GM21528 (cell line): ENCODE measurements around the gene SYNDIG1.

ENCODE experiments used
- ATAC-seq: cut with Tn5 transposase; IDR thresholded peaks from one replicate; pipeline ENCODE4 v1.9.1; 2021; ENCODE audit warnings: mild to moderate bottlenecking, moderate library complexity; ENCODE audit not compliant: unreplicated experiment, low FRiP score

The SYNDIG1 gene

DNA sequence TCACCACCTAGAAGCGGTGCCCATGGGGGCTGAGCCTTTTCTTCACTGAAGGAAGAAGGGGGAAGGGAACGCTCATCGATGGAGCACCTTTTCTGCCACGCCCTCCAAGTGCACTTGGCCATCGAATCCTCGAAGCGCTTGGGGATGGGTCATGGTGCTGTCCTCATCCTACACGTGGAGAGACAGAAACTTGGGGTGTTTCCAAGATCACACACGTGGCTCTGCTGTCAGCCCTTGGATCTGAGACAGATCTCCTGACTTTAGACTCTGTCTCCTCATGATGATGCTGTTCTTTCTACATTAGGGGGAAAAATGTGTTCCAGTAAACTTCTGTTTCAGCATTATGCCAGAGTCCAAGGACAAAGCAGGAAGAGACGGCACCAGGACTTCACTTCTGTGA lies 78.5 kb downstream of the SYNDIG1 start:
- no peak for ATAC-seq

- no peak for ATAC-seq
These were observed 89.8 kb downstream of the SYNDIG1 start for GRCh38 chr20:24559114-24559732.

DNA sequence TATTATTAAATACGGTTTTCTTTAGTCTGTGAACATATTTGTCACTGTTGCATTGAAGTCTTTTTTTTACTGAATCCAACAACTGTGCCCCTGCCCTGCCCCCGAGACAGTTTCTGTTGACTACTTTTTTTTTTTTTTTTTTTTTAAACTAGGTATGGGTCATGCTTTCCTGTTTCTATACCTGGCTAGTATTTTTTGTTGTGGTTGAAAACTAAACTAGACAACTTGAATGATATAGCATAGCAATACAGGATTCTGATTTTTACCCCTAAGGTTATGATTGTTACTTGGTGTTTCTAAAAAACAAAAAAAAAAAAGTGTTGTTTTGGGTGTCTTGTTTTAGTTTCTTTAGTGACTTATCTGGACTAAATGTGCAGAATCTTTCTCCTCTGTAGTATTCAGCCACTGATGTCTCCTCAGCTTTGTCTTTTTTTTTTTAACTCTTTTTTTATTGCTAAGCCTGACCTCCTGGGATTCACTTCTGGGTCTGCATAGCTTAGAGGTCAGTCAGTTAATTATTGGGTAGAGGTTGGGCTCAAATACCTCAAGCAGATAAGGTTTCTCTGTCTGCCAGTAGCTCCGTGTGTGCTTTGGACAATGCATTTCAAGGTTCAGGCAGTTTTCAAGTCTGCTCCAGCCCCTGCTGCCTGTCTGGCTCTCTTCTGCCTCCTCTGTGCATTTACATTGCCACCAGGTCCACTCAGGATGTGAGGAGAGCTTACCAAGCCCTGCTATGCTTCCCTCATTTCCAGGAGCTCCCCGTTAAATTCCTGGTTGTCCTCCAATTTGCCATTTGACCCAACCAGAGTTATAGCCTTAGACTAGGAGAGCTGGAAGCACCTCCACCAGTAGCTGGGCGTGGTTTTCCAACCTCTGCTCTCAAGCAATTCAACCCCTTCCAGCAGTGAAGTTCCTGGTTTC lies 91.4 kb downstream of the SYNDIG1 start:
- ATAC-seq, result no peak

DNA sequence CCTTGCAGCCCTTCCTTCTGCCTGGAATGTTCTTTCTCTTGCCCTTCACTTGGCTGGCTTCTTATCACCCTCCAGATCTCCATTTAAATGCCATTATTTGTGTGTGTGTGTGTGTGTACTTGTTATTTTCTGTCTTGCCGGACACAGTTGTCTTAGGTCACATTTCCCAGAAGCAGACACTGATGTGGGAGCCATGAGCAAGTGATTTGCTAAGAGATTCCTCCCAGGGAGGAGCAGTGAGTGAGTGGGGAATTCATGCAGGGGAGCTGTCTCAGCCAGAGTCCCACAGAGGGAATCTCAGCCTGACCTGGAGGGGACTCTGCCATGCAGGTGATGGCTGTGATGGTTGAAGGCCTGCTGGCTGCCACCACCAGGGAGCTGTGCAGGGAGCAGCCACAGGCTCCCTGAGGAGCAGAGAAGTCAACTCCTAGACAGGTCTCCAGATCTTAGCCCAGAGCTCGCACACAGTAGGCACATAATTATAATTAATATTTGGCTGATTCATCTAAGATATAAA lies 96.5 kb downstream of the SYNDIG1 start:
- ATAC-seq, result no peak

DNA sequence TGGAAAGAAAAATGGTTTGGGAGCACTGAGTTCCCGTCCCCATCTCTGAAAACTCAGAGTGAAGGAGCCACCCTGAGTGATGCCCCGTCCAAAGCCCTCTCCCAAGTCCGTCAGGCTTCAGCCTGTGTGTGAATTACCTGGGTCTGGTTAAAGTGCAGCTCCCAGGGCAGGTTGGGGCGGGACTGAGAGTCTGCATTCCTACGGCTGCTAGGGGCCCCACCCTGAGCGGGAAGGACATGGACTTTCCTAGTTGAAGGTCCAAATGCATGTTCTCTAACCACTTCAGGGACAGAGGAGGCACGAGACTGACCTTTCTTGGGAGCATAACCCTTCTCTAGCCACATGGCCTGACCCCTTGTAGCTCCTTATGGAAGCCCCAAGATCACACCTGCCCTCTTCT lies 97.2 kb downstream of the SYNDIG1 start:
- no peak for ATAC-seq

DNA sequence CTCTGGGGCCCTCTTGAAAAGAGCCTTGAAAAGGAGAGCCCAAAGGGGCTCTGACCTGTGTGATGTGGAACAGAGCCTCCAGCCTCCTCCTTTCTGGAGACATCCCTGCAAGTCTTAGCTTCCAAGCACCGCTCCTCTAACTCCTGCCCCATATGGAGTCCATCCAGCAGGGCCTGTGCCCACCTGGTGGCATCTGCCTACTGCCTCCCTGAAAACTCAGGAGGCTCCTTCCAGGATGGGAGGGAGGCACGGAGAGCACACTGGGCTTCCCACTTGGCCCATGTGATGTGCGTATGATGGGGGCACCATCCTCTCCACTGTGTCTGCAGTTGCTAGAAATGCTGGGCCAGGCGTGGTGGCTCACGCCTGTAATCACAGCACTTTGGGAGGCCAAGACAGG lies 98.1 kb downstream of the SYNDIG1 start:
- ATAC-seq, result no peak

DNA sequence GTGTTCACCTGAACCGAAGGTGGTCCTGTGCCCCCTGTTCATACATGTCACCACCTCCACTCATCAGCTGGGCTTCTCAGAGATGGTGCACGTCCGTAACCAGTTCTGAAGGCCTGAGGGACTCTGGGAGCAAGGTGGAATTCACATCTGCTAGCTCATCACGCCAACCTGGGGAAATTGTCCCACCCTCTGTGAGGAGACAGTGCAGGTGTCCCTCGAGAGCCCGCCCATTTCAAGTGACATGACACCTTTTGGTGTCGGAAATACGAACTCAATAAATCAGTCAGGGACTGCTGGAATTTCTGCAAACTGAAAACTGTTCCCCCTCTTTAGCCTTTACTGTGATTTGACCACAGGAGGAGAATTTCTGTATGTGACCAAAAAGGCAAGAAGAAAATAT lies 99.4 kb downstream of the SYNDIG1 start:
- no peak for ATAC-seq

- ATAC-seq, result no peak
These were observed 101.7 kb downstream of the SYNDIG1 start for GRCh38 chr20:24571159-24571558.

GRCh38 chr20:24572140-24572539 lies 102.7 kb downstream of the SYNDIG1 start:
- no peak for ATAC-seq

DNA sequence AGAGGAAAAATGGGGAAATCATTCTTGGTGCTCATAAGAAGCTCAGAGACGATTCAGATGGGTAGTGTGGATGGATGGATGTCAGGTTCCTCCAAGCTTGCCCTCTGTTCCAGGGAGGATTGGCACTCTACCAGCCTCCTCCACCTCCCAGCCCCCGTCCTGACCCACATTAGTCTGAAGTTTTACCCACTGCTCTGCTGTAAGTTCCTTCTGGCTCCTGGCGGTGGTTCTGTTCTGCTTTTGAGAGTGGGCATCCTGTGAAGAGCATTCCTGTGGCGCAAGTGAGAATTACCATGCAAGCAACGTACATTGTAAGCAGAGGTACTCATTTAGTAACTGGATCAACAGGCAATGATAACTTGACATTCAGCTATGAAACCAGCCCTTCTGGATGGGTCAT lies 103.4 kb downstream of the SYNDIG1 start:
- no peak for ATAC-seq

DNA sequence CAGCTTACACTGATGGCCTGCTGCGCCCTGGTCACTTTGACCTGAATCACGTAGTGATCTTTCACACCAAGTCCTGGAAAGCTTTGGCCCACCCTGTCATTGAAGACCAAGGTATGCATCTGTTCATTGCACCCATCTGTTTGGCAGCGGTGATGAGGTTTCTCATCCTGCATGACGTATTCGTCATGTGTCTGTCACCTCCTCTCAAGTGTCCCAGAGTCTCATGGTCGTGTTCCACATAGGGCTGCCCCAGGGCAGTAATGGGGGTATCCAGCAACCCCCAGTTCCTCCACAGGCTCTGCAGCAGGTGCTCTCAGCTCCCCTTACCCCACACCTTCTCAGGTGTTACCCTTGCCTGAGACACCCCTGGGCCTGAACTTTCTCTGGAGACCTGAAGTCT lies 104.1 kb downstream of the SYNDIG1 start:
- no peak for ATAC-seq

DNA sequence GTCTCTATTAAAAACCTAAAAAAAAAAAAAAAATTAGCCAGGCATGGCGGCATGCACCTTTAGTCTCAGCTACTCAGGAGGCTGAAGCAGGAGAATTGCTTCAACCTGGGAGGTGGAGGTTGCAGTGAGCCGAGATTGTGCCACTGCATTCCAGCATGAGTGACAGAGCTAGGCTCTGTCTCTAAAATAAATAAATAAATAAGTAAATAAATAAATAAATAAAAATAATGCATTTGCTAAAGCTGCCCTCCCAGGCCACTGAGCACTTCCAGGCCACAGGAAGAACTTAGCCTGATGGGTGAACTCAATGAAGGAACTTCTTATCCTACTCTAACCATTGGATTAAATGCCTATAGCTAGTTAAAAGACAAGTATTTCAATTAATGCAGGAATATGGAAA lies 104.9 kb downstream of the SYNDIG1 start:
- no peak for ATAC-seq

DNA sequence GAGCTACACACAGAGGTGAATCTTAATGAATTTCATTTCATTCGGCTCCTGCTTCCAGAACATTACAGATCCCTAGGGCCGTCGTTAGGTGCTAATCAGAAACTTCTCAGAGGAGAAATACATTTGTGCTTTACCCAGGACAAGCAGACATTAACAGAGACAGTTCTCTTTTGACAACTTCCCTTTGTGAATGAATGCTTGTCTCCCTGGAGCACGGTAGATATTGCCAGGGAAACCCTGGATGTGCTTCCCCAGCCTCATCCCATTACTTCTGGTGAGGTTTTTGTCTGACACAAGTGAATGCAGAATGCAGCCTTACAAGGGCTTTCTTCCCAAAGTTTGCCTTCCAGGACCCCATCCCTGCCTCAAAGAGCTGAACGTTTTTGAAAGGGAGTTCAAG lies 105.4 kb downstream of the SYNDIG1 start:
- ATAC-seq, result no peak

GRCh38 chr20:24575811-24576210 lies 106.4 kb downstream of the SYNDIG1 start:
- no peak for ATAC-seq

- no peak for ATAC-seq
These were observed 107.0 kb downstream of the SYNDIG1 start for GRCh38 chr20:24576447-24576846.

DNA sequence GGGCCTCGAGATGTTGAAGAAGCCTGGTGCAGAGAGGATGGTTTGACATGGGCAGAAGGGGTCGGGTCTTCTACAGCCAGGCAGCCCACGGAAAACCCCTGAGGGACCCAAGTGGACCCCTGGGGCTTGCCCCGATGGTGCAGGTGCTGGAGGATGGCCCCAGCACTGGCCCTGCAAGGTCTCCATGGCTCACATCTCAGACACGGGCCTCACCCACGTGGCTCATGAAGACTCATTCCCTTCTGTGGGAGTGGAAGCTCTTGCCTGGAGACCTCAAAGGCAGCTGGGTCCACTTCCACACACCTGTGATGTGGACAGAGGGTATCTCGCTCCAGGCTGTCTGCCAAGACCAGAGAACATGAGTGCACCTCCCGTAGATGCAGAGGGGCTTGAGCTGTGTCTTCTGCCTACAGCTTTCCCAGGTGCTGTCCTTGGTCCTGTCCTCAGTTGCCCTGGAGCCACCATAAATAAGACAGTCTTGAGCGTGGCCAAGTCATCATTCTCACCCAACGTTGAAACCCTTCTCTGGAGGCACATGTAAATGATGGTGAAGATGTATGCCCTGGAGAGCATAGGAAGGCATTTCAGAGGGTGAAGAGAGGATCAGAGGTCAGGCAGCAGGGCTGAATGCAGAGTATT lies 108.0 kb downstream of the SYNDIG1 start:
- ATAC-seq, result no peak

GRCh38 chr20:24578567-24579415 lies 109.4 kb downstream of the SYNDIG1 start:
- no peak for ATAC-seq

DNA sequence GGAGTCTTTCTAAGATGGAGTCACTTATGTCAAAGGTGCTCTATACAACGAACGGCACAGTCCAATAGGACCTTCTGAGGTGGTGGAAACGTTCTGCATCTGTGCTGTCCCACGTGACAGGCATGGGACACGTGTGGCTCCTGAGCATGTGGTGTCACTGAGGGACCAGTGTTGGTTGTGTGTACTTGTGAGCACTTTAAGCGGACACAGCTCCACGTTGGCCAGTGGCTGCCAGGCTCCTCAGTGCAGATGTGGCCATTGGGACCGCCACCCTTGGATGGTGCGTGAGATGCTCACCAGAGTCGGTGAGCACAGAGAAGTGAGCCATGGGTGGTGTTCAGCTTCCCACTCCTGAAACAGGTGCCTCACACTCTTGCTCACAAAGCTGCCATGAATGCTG lies 110.0 kb downstream of the SYNDIG1 start:
- ATAC-seq, result no peak

GRCh38 chr20:24580006-24580405 lies 110.6 kb downstream of the SYNDIG1 start:
- no peak for ATAC-seq

DNA sequence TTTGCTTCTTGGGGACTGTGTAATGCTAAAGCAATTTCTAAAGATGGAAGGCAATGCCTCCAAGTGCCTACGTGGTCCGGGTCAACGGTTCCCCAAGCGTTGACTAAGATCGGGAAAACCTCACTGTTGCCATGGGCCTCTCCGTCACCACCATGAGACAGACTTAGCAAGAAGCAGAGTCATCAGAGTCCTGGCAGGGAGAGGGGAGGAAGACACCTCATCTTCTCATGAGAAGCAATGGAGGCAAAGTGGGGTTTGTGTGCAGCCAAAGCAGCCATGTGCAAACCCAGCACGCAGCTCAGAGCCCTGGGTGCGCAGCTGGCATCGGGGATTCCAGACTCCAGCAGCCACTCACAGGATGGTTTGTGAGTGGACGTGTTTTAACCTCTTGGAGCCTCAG lies 111.4 kb downstream of the SYNDIG1 start:
- no peak for ATAC-seq
